GM23338 (cell line): ENCODE measurements around the gene TRAPPC14. TPM values are rescaled to one million over a fixed set of nuclear protein-coding genes. Genes with fewer than 3 reads are reported as not detected.

Experiments
- ATAC-seq: fragments of 200-7000 bp; cut with Tn5 transposase; 3 replicates; pipeline ENCODE4 v1.9.1; 2020
- DNase-seq: peaks from one replicate; pipeline ENCODE4 v3.0.0-alpha.2; 2015; ENCODE audit warnings: low spot score
- H2AFZ ChIP-seq: fragments of 200-600 bp; sonication (generic); 2 replicates; pipeline ENCODE4 v1.8.0; 2016; ENCODE audit warnings: antibody characterized with exemption, mild to moderate bottlenecking, moderate library complexity
- H3F3A ChIP-seq: fragments of 200-600 bp; sonication (generic); replicated peaks from 2 replicates; pipeline ENCODE4 v1.8.0; 2017; ENCODE audit warnings: antibody characterized with exemption, mixed run types, low read depth
- H3K27ac ChIP-seq: fragments of 200-600 bp; sonication (generic); 2 replicates; pipeline ENCODE4 v1.6.1; 2016; ENCODE audit warnings: low read depth
- H3K27me3 ChIP-seq: fragments of 200-600 bp; sonication (generic); 2 replicates; pipeline ENCODE4 v1.8.0; 2016; ENCODE audit warnings: mild to moderate bottlenecking, mixed run types, moderate library complexity; ENCODE audit not compliant: insufficient read depth
- H3K36me3 ChIP-seq: fragments of 200-600 bp; sonication (generic); 2 replicates; pipeline ENCODE4 v1.8.0; 2016; ENCODE audit warnings: mild to moderate bottlenecking; ENCODE audit not compliant: insufficient read depth
- H3K4me1 ChIP-seq: fragments of 200-600 bp; sonication (generic); 2 replicates; pipeline ENCODE4 v1.8.0; 2016; ENCODE audit warnings: mild to moderate bottlenecking, moderate library complexity; ENCODE audit not compliant: insufficient read depth
- H3K4me2 ChIP-seq: fragments of 200-600 bp; sonication (generic); 2 replicates; pipeline ENCODE4 v1.7.1; 2017; ENCODE audit warnings: mixed run types
- H3K4me3 ChIP-seq: fragments of 200-600 bp; sonication (generic); 2 replicates; pipeline ENCODE4 v1.6.1; 2016; ENCODE audit warnings: mixed run types
- H3K79me2 ChIP-seq: fragments of 200-600 bp; sonication (generic); replicated peaks from 2 replicates; pipeline ENCODE4 v1.8.0; 2017; ENCODE audit warnings: mild to moderate bottlenecking; ENCODE audit not compliant: insufficient read depth
- H3K9me2 ChIP-seq: fragments of 200-600 bp; sonication (generic); 2 replicates; pipeline ENCODE4 v1.8.0; 2017; ENCODE audit not compliant: insufficient read depth
- H4K20me1 ChIP-seq: fragments of 200-600 bp; sonication (generic); replicated peaks from 2 replicates; pipeline ENCODE4 v1.8.0; 2017; ENCODE audit warnings: mild to moderate bottlenecking; ENCODE audit not compliant: insufficient read depth
- H3K27ac Mint-ChIP-seq: 2 replicates; pipeline ENCODE4 v1.8.0; 2020; ENCODE audit warnings: inconsistent platforms, mild to moderate bottlenecking, moderate library complexity, mixed read lengths
- H3K27me3 Mint-ChIP-seq: 3 replicates; pipeline ENCODE4 v1.8.0; 2022; ENCODE audit warnings: low read depth, mild to moderate bottlenecking, moderate library complexity, mixed read lengths, inconsistent platforms; ENCODE audit not compliant: insufficient read depth, poor library complexity
- H3K36me3 Mint-ChIP-seq: 3 replicates; pipeline ENCODE4 v1.8.0; 2021; ENCODE audit warnings: low read depth, mild to moderate bottlenecking, inconsistent platforms, moderate library complexity, mixed read lengths
- H3K4me1 Mint-ChIP-seq: 3 replicates; pipeline ENCODE4 v1.8.0; 2020; ENCODE audit warnings: mild to moderate bottlenecking, inconsistent platforms, mixed read lengths
- H3K4me3 Mint-ChIP-seq: 3 replicates; pipeline ENCODE4 v1.8.0; 2021; ENCODE audit warnings: moderate library complexity, mild to moderate bottlenecking, inconsistent platforms, mixed read lengths
- H3K9me3 Mint-ChIP-seq: 3 replicates; pipeline ENCODE4 v1.8.0; 2020; ENCODE audit warnings: moderate library complexity, mild to moderate bottlenecking, inconsistent platforms, mixed read lengths
- CREB1 ChIP-seq: fragments of 250-450 bp; sonication (Bioruptor Pico); IDR thresholded peaks from 2 replicates; pipeline ENCODE4 v1.5.0; 2020; ENCODE audit warnings: low read depth, mild to moderate bottlenecking, moderate library complexity
- CTCF ChIP-seq, 2 experiments: fragments of 200-600 bp in 1 of 2; sonication (generic) in 1 of 2; conservative IDR thresholded peaks; 2 replicates each; pipeline versions ENCODE4 v1.5.1 to v1.6.1; 2016 to 2017; ENCODE audit warnings: antibody characterized with exemption in 2 of 2, low read depth in 2 of 2, mild to moderate bottlenecking in 2 of 2, moderate library complexity in 1 of 2
- ETS1 ChIP-seq: IDR thresholded peaks from 2 replicates; pipeline ENCODE4 v1.6.1; 2016; ENCODE audit warnings: antibody characterized with exemption
- EZH2 ChIP-seq: fragments of 200-600 bp; sonication (generic); IDR thresholded peaks from one replicate; pipeline ENCODE4 v1.8.0; 2017; ENCODE audit warnings: antibody characterized with exemption, mild to moderate bottlenecking, low read depth; ENCODE audit not compliant: unreplicated experiment
- EZH2phosphoT487 ChIP-seq: fragments of 200-600 bp; sonication (generic); IDR thresholded peaks from one replicate; pipeline ENCODE4 v1.8.1; 2018; ENCODE audit warnings: antibody characterized with exemption; ENCODE audit not compliant: unreplicated experiment
- JUNB ChIP-seq: IDR thresholded peaks from one replicate; pipeline ENCODE4 v1.6.1; 2016; ENCODE audit warnings: antibody characterized with exemption; ENCODE audit not compliant: unreplicated experiment
- NANOG ChIP-seq: IDR thresholded peaks from 2 replicates; pipeline ENCODE4 v1.6.1; 2016; ENCODE audit warnings: antibody characterized with exemption, borderline replicate concordance
- POLR2AphosphoS5 ChIP-seq: IDR thresholded peaks from 2 replicates; pipeline ENCODE4 v1.6.1; 2016; ENCODE audit warnings: antibody characterized with exemption, low read depth
- REST ChIP-seq: IDR thresholded peaks from one replicate; pipeline ENCODE4 v1.6.1; 2018; ENCODE audit warnings: antibody characterized with exemption; ENCODE audit not compliant: unreplicated experiment
- STAT1 ChIP-seq: IDR thresholded peaks from one replicate; pipeline ENCODE4 v1.6.1; 2016; ENCODE audit warnings: antibody characterized with exemption; ENCODE audit not compliant: unreplicated experiment
- ZNF114 ChIP-seq: fragments of 250-450 bp; sonication (Bioruptor Pico); IDR thresholded peaks from 2 replicates; pipeline ENCODE4 v1.5.0; 2020; ENCODE audit warnings: mild to moderate bottlenecking, moderate library complexity
- ZNF331 ChIP-seq: fragments of 250-450 bp; sonication (Bioruptor Pico); IDR thresholded peaks from 2 replicates; pipeline ENCODE4 v1.5.0; 2020; ENCODE audit warnings: low read depth, mild to moderate bottlenecking, moderate library complexity
- ZNF462 ChIP-seq: fragments of 250-450 bp; sonication (Bioruptor Pico); IDR thresholded peaks from 2 replicates; pipeline ENCODE4 v1.5.0; 2020; ENCODE audit warnings: mild to moderate bottlenecking, moderate library complexity
- polyA plus RNA-seq: library from polyadenylated mRNA; unstranded; fragments of >200 nt; fragmentation: Nextera tagmentation; extraction: Ambion mirVana; gene quantifications from 2 replicates; pipeline ENCODE4 v1.2.1, GENCODE V29; 2016
- total RNA-seq: library from RNA; depleted of rRNA; stranded (reverse); fragments of >200 nt; shearing (Covaris generic); gene quantifications from 2 replicates; pipeline ENCODE4 v1.2.3, GENCODE V29; 2014

TRAPPC14 gene
- total and polyA plus RNA-seq, 2 experiments from 2014 or later: 9.3 to 15.7 TPM

GRCh38 chr7:100154651-100155491, 3.7 kb downstream of the TRAPPC14 start:
- Histone ChIP-seq H3K27me3 (no peaks in the 10 kb centered on the region), H3K4me1 (peaks cover 13% of the 10 kb centered on the region), H2AFZ (no peak overlapping the region), H3K27ac (no peak overlapping the region), H3K79me2 (peaks cover 20% of the 10 kb centered on the region), H3K36me3 (no peaks in the 10 kb centered on the region), H3K4me3 (no peak overlapping the region), H3K9me2 (no peaks in the 10 kb centered on the region), H3K4me2 (no peak overlapping the region), H3F3A (peaks cover 39% of the 10 kb centered on the region), H4K20me1 (peaks cover 14% of the 10 kb centered on the region)
- Mint-ChIP-seq H3K4me1 (peaks cover 33% of the 10 kb centered on the region), H3K4me3 (no peak overlapping the region; the same call in 2 of the 3 replicates), H3K27me3 (peaks cover 25% of the 10 kb centered on the region), H3K36me3 (peaks cover 64% of the 10 kb centered on the region), H3K9me3 (no peaks in the 10 kb centered on the region), H3K27ac (no peak overlapping the region)
- DNase-seq: no peak
- no peak; the same call in 1 of the 2 replicates for TF ChIP-seq POLR2AphosphoS5
- TF ChIP-seq REST: no peak
- no peak for TF ChIP-seq ZNF114 (CRISPR knock-in tag)
- TF ChIP-seq ZNF331 (CRISPR knock-in tag): no peak
- TF ChIP-seq CREB1: no peak
- TF ChIP-seq ZNF462 (CRISPR knock-in tag): no peak
- TF ChIP-seq CTCF (conservative IDR thresholded peaks at IDR 0.05; ENCODE audit: low read depth in 2 of 2): no peak
- no peak for TF ChIP-seq JUNB
- no peak for TF ChIP-seq STAT1
- no peak for TF ChIP-seq EZH2
- no peak for TF ChIP-seq EZH2phosphoT487
- TF ChIP-seq NANOG: no peak
- TF ChIP-seq ETS1: no peak
- ATAC-seq: no peak
